ENCODE data around the gene SYK.
"Not testable (repeated sequence)": the region's sequence is repeated elsewhere in the genome, so short reads cannot be mapped to it uniquely, and the experiment has no call there.

DNA sequence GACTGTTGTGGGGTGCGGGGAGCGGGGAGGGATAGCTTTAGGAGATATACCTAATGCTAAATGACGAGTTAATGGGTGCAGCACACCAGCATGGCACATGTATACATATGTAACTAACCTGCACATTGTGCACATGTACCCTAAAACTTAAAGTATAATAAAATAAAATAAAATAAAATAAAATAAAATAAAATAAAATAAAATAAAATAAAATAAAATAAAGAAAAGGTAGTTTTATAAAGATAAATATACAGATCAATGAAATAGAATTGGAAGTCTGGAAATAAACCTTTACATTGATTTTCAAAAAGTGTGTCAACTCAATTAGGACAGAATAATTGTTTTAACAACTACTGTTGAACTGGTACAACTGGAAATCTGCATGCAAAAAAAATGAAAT is 8.6 kb upstream of the SYK start:
- not testable (repeated sequence) for TF ChIP-seq MYC (IDR thresholded peaks at IDR 0.05; ENCODE audit: low read depth, low read length)
- TF ChIP-seq, protein P1, sequence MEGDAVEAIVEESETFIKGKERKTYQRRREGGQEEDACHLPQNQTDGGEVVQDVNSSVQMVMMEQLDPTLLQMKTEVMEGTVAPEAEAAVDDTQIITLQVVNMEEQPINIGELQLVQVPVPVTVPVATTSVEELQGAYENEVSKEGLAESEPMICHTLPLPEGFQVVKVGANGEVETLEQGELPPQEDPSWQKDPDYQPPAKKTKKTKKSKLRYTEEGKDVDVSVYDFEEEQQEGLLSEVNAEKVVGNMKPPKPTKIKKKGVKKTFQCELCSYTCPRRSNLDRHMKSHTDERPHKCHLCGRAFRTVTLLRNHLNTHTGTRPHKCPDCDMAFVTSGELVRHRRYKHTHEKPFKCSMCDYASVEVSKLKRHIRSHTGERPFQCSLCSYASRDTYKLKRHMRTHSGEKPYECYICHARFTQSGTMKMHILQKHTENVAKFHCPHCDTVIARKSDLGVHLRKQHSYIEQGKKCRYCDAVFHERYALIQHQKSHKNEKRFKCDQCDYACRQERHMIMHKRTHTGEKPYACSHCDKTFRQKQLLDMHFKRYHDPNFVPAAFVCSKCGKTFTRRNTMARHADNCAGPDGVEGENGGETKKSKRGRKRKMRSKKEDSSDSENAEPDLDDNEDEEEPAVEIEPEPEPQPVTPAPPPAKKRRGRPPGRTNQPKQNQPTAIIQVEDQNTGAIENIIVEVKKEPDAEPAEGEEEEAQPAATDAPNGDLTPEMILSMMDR (IDR thresholded peaks at IDR 0.05; ENCODE audit: low read depth, low read length): not testable (repeated sequence)

Data from NB4 (cell line).